Measurements from ENCODE around the gene TMEM205.
"Not testable (repeated sequence)": the region's sequence is repeated elsewhere in the genome, so short reads cannot be mapped to it uniquely, and the experiment has no call there.

DNA sequence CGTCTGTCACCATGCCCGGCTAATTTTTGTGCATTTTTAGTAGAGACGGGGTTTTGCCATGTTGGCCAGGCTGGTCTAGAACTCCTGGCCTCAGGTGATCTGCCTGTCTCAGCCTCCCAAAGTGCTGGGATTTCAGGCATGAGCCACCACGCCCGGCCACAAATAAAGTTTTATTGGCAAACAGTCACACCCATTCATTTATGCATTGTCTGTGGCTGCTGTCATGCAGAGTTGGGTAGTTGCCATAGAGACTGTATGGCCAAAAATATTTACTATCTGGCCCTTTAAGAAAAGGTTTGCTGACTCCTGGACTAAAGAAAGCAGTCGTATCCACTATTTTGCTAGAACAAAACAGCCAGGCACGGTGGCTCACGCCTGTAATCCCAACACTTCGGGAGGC, 12.2 kb downstream of the TMEM205 start:
- TF ChIP-seq POLR2A, CTCF (IDR thresholded peaks at IDR 0.05): not testable (repeated sequence)

Data from adrenal gland (tissue), 5 donors.